Stimulated activated CD8-positive, alpha-beta memory T cell treated with anti-CD3 and anti-CD28 coated beads, Interleukin-15, amount 100 ng/mL, for 48 hours (primary cell): ENCODE data around the gene ADAM19.
A peak's percentile ranks its signal among the peaks of the same experiment; 100 is the strongest.
"Not testable (repeated sequence)": the region's sequence is repeated elsewhere in the genome, so short reads cannot be mapped to it uniquely, and the experiment has no call there.

Experiments
- DNase-seq, 2 donors: peaks; one replicate each; pipeline ENCODE4 v3.0.0-alpha.2; 2020; ENCODE audit warnings: low read depth in 2 of 2

The ADAM19 gene

GRCh38 chr5:157486221-157486681 lies 89.3 kb downstream of the ADAM19 start:
- DNase-seq, result no peak

GRCh38 chr5:157485811-157486210 lies 89.8 kb downstream of the ADAM19 start:
- no peak for DNase-seq

GRCh38 chr5:157485340-157485739 lies 90.2 kb downstream of the ADAM19 start:
- DNase-seq, result no peak

GRCh38 chr5:157484768-157485167 lies 90.8 kb downstream of the ADAM19 start:
- no peak for DNase-seq

GRCh38 chr5:157482702-157483101 lies 92.9 kb downstream of the ADAM19 start:
- not testable (repeated sequence) for DNase-seq

- no peak for DNase-seq
These were observed 93.9 kb downstream of the ADAM19 start for GRCh38 chr5:157481666-157482065.

GRCh38 chr5:157481265-157481664 lies 94.3 kb downstream of the ADAM19 start:
- DNase-seq, result no peak

- DNase-seq, result no peak
These were observed 95.7 kb downstream of the ADAM19 start for GRCh38 chr5:157479612-157480510.

GRCh38 chr5:157479166-157479565 lies 96.4 kb downstream of the ADAM19 start:
- DNase-seq, result no peak

GRCh38 chr5:157478726-157479125 lies 96.8 kb downstream of the ADAM19 start:
- DNase-seq, result no peak

- no peak for DNase-seq
These were observed 97.6 kb downstream of the ADAM19 start for GRCh38 chr5:157477814-157478494.

GRCh38 chr5:157476702-157477408 lies 98.7 kb downstream of the ADAM19 start:
- DNase-seq, result no peak

- DNase-seq, result no peak
These were observed 100.1 kb downstream of the ADAM19 start for GRCh38 chr5:157475432-157475831.

- DNase-seq, result no peak
These were observed 101.9 kb downstream of the ADAM19 start for GRCh38 chr5:157473383-157474320.

GRCh38 chr5:157471709-157472108 lies 103.9 kb downstream of the ADAM19 start:
- no peak for DNase-seq

GRCh38 chr5:157470631-157471030 lies 104.9 kb downstream of the ADAM19 start:
- no peak for DNase-seq

- DNase-seq, result no peak
These were observed 105.9 kb downstream of the ADAM19 start for GRCh38 chr5:157469687-157470086.

GRCh38 chr5:157469073-157469472 lies 106.5 kb downstream of the ADAM19 start:
- no peak for DNase-seq

- DNase-seq, result no peak
These were observed 107.1 kb downstream of the ADAM19 start for GRCh38 chr5:157468293-157468965.

GRCh38 chr5:157464519-157465171 lies 110.9 kb downstream of the ADAM19 start:
- peak; percentile 38 to 51 for DNase-seq
